ENCODE results near the gene CAMKK2.
"Not testable (repeated sequence)": the region's sequence is repeated elsewhere in the genome, so short reads cannot be mapped to it uniquely, and the experiment has no call there.

The CAMKK2 gene

DNA sequence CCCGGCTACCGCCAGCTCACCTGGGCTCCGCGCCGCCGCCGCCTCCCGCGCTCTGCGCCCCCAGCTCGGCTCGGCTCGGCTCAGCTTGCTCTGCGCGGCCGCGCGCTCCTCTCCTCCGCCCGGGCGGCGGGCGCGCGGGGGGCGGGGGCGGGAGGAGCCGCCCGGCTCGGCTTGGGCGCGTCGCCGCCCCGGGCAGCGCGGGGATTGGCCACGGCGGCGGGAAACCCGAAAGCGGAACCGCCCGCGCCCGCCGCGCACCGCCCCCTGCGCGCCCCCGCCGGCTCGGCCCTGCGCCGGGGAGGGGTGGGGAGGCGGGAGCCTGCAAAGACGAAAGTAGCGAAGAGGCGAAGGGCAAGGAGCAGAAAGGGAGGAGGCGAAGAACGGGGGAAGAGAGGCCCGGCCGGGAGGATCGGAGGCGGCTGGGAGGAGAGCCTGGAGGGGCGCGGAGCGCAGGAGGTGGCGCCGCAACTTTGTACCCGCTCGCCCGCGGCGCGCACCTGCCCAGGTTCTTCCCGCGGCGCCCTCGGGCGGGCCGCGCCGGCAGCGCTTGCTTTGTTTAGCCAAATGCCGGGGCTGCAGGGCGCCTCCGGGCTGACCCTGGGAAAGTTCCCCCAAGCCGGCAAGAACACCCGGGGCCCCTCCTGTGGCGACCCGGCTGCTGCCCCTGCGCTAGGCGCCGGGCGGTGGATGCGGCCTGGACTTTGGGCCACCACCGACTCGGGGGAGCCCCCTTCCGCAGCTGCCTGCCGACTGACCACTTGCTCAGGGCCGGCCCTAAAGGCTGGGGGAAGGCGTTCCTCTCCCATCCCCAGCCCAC lies at the start of gene CAMKK2:
Gene CAMKK2, minus strand, starts transcription at position 92 of the 817 bp plus-strand sequence. CDS start 22,183 bp downstream, outside the sequence.
- DNase-seq (ENCODE audit: low read depth, low spot score): peak; percentile 70

DNA sequence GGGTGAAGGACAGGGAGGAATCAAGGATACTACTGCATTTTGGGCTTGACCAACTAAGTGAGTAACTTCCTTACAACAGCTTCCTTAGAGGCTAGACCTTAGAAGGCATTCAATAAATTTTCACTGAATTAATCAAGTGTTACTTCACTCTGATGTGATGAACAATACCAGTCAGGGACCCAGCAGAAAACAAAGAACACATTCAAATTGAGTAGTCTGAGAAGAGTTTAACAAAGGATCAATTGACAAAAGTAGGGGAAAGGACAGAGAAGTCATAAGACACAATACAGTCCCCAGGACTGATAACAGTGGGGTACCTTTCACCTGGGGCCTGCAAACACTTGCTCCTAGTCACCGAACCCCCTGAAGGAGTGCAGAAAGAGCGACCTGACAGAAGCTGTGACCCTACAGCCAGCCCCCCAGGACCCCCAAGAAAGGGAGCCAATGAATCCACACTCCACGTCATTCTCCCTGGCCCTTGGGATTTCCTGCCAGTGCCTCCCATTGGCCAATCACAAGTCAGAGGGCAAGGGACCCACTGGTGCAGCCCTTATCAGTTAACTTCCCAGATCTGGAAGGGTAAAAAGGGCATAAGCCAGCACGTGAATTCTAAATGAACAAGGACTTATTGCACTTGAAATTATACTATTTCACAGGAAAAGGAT lies 48.8 kb upstream of the CAMKK2 start:
- DNase-seq (ENCODE audit: low read depth, low spot score): no peak

DNA sequence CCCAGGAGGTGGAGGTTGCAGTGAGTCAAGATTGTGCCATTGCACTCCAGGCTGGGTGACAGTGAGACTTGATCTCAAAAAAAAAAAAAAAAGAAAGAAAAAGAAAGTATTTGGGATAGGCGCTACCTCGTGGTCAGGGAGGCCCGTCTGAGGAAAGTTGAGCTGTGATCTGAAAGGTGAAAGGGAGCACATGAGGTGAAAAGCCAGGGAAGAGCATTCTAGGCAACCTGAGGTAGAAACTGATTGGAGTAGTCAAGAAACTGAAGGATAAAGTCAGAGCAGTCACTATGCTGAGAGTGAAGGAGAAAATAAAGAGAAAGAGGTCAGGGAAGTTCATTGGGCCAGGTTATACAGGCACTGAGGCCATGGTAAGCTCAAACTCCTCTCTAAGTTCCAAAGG lies 48.0 kb upstream of the CAMKK2 start:
- no peak for DNase-seq (ENCODE audit: low read depth, low spot score)

DNA sequence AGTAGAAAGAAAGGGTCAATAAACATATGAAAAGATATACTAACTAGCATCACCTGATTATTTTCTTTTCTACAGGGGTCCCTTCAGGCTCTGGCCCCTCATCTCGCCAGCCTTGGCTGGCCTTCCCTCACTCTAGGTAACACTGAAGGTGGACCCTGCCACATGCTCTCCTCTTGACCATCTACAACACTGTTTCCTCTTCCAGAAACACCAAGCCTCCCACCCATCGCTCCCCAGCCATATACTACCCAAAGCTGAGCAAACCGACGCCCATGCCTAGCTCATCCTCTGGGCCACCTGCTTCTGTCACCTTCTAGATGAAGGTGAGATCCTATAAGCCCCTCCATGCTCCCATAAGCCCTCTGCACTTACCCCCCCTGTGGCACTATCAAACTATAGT lies 40.9 kb upstream of the CAMKK2 start:
- DNase-seq (ENCODE audit: low read depth, low spot score): no peak

DNA sequence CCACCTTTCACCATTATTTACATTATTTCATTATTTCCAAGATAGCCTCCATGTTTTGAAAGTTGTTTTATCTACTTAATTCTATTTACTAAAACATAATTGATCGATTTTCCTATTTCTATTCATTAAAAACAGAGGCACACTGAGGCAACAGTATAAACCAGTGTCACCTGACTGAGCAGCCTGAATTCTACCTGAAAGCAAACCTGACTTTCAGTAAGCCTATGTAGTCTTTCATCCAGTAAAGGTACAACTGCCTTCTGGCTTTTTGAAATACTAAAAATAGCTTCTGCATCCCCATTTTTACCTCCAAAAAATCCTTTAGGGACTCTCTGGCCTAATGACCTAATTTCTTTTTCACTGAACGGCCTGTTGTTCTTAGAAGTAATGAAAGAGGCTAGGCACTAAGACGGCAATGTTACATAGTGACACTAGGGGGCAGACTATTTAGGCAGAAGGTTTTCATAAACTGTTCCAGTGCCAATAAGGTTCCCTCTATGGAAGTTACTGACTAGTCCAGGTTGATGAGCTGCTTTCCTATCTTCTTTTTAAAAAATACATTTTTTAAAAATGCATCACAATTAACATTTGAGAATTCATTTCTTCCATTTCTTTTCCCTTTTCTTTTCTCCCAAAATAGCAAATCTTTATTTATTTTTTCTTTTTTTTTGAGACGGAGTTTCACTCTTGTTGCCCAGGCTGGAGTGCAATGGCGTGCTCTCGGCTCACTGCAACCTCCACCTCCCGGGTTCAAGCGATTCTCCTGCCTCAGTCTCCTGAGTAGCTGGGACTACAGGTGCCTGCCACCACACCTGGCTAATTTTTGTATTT lies 38.2 kb upstream of the CAMKK2 start:
- no peak for DNase-seq (ENCODE audit: low read depth, low spot score)

DNA sequence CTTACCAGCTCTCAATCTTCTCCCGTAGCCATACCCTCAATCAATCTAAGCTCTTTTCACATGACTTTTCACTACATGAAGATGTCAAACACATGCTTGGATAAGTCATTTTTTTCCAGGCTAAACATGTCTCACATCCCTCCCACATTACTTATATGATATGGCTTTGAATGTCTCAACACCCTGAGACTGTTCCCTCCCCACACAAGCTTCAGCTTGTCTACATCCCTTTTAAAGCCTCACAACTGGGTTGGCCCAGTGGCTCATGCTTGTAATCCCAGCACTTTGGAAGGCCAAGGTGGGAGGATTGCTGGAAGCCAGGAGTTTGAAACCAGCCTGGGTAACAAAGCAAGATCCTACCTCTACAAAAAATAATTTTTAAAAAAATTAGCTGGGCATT lies 37.2 kb upstream of the CAMKK2 start:
- no peak for DNase-seq (ENCODE audit: low read depth, low spot score)

DNA sequence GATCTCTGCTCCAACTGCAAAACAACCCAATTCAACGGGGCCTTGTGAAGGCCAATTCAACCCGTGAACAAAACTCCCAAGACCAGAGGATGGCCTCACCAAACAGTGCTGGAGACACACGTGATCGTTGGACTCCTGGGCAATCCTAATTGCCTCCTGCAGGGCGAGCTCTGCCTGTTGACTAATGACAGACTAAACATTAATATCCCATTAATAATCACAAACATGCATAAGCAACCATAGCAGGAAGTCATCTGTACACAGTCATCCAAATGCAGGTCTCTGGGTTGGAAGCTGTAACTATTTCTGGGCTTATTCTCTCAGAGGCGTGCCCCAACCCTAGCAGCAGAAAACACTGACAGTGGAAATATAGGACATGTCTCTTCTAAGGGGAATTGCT lies 34.7 kb upstream of the CAMKK2 start:
- DNase-seq (ENCODE audit: low read depth, low spot score): no peak

DNA sequence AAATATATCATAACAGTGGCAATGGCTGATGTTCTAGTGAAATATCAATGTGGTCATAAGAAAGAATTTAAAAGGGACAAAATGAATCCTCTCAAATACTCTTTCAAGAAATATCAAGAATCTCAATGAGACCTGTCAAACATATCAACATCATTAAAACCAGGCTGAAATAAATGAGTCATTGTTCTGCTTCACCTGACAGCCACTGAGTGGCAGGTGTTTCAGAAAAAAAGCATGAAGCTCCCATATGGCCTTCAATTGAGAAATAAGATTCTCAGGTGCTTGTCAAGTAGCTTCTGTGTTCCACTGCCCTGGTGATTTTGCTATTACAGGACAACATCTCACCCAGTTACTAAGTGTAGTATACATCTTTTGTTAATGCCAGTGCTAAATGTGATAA lies 34.2 kb upstream of the CAMKK2 start:
- no peak for DNase-seq (ENCODE audit: low read depth, low spot score)

DNA sequence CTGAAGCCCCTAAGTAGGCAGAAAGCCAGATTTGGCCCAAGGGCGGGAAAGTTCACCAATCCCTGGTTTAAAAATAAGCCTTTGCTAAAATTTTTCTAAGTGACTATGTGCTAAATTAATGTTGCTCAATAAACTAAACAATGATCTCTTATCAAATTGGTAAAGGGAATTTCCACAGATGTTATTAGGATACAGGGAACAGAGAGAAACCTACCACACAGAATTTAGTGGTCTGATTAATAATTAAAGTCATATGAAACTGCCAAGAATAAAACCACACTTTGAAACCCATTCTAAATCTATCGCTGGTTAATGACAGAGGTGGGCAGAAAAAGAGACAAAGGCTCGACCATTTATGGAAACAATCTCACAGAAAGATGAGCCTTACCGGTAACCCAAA lies 33.7 kb upstream of the CAMKK2 start:
- DNase-seq (ENCODE audit: low read depth, low spot score): no peak

DNA sequence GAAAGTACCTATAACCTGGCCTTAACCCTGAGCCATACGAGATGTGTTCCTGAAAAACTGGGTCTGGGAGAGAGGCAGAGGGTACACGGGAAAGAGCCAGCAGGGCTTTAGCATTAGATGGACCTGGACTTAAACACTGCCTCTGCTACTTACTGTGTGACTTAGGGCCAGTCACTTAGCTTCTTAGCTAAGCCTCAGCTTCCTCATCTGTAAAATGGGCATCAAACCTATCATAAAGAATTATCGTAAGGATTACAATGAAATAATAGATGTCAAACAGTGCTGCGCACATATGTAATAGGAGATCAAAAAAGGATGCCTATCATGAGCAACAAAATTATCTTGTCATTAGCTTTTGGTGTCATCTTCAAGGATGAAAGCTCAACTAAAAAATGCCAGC lies 32.1 kb upstream of the CAMKK2 start:
- no peak for DNase-seq (ENCODE audit: low read depth, low spot score)

DNA sequence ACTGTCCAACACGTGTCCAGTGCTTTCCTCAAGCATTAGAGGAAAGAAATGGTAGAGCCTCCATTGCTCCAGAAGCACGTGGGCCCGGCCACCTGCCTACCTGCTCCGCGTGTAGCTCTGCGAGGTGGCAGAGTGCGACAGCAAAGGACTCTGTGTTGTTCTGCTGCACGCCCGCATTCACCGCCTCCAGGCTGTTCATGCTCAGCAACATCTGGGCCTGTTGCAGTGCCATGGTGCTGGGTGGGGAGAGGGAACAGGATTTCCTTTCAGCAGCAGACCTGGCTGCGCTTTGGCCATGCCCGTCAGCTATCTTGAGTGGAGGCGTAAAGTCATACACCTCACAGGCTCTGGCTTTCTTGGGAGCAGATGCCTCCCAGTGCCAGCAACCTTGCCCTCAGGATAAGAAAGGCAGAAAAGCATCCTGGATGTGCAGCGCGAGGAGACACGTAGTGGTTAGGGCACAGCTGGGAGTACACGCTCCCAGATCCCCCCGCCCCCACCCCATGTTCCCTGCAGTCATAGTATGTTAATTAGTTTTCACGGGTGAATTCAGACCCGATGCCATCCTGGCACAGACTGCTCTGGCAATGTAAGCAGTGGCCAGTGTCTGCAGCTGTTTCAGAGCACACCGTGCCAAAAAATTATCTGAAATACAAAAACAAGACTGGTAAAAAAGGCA lies 30.6 kb upstream of the CAMKK2 start:
- DNase-seq (ENCODE audit: low read depth, low spot score): no peak

DNA sequence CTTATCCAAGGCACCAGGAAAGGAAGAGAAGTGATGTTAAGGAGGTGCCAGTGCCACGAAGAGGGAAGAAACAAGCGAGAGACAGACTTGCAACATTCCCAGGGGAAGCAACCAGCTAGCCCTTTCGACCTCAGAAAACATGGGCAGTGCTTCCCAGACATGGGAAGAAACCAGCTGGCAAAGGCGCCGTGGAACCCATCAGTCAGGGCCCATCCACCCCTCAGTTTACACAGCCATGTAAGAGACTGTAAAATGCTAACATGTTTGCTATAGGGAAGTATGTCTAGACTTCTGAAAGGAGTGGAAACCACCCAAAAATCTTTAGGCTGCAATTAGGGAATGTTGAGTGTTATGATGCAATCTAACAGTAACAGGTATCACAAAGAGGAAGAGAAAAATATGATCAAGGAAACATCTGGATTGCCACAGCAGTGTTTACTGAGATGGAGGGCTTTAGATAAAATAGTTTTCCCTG lies 29.4 kb upstream of the CAMKK2 start:
- no peak for DNase-seq (ENCODE audit: low read depth, low spot score)

DNA sequence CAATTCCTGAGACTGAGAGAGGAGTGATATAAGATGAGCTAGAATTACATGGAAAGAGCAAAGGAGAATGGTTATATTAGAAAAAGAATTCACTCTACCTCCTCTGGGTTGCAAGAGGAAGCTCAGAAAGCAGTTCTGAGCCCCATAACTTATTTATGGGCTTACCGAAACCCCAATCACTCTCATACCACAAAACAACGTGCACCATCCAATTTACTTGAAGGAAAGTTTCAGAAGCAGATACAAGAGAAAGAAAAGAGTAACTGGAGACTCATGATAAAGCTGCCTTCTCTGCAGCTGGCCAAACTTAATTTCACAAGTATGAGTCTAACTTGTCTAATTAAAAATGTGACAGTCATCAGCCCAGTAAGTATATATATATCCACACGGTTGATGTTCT lies 27.4 kb upstream of the CAMKK2 start:
- DNase-seq (ENCODE audit: low read depth, low spot score): no peak

DNA sequence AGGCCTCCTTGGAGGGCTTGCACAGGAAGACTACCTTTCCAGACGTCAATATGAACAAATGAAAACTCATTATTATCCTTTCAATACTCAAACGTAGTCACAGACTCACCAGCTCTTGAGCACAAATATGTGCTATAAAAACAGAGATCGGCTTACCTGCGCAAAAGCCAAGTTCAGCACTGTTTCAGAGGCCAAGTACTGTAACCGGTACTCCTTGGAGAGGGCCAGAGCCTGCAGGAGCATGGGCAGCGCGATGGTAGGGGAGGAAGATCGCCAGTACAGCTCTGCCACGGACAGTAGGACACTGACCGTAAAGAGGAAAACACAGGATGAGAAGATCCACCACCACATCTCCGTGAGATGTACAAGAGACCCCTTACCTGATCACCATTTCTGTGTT lies 21.6 kb upstream of the CAMKK2 start:
- DNase-seq (ENCODE audit: low read depth, low spot score): no peak

DNA sequence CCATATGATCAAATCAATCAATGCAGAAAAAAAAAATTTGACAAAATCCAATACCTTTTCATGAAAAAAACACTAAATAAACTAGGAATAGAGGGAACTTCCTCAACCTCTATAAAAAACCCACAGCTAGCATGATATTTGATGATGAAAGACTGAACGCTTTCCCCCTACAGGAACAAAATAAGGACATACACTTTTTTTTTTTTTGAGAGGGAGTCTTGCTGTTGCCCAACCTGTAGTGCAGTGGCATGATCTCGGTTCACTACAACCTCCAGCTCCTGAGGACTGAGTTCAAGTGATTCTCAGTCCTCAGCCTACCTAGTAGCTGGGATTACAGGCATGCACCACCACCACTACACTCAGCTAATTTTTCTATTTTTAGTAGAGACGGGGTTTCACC lies 17.9 kb upstream of the CAMKK2 start:
- no peak for DNase-seq (ENCODE audit: low read depth, low spot score)

DNA sequence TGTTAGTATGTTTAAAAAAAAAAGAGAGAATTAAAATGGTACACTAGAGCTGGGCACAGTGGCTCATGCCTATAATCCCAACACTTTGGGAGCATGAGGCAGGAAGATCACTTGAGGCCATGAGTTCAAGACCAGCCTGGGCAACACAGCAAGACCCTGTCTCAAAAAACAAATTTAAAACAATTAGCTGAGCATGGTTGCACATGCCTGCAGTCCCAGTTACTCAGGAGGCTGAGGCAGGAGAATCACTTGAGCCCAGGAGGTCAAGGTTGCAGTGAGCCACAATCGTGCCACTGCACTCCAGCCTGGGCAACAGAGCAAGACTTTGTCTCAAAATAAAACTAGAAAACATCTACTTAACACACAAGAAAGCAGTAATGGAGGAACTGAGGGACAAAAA lies 13.7 kb upstream of the CAMKK2 start:
- not testable (repeated sequence) for DNase-seq (ENCODE audit: low read depth, low spot score)

DNA sequence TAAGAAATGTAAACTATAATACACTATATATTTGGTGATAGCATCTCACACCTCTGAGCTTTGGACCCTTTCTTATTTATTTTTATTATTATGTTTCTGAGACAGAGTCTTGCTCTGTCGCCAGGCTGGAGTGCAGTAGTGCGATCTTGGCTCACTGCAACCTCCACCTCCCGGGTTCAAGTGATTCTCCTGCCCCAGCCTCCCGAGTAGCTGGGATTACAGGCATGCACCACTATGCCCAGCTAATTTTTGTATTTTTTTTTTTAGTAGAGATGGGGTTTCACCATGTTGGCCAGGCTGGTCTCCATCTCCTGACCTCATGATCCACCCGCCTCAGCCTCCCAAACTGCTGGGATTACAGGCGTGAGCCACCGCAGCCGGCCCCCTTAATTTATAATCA lies 10.9 kb upstream of the CAMKK2 start:
- DNase-seq (ENCODE audit: low read depth, low spot score): not testable (repeated sequence)

DNA sequence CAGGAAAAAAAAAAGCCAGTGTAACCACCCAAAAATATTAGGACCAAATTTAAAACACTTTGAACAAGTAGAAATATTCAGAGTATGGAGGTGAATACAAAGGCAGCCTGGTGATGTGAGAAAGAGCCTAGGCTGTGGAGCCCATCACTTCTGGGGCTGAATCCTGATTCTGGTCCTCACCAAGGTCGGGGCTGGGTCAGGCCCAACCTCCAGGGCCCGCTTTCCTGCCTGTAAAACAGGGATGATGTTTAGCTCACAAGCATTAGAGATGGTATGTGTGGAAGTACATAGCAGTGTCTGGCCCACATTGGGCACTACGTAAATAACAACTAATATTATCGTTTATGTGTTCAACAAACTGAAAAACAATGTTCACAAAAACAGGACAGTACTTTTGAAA lies 7.8 kb upstream of the CAMKK2 start:
- no peak for DNase-seq (ENCODE audit: low read depth, low spot score)

DNA sequence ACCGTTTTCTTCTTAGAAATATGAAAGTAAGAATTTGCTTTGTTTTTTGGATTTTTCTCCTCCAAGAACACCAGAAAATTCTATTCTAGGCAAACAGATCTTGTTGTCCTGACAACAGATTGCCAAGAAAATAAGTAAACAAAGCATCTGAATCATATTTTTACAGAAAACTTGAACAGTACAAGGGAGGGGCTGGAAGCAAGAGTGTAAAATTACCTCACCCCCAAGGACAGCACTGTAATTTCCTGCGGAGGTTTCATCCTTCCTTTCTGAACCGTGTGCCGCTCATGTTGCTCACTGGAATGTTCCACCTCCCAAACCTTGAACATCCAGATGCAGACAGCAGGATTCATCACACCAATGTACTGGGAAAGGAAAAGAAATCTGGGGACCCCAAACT lies 5.4 kb upstream of the CAMKK2 start:
- no peak for DNase-seq (ENCODE audit: low read depth, low spot score)

DNA sequence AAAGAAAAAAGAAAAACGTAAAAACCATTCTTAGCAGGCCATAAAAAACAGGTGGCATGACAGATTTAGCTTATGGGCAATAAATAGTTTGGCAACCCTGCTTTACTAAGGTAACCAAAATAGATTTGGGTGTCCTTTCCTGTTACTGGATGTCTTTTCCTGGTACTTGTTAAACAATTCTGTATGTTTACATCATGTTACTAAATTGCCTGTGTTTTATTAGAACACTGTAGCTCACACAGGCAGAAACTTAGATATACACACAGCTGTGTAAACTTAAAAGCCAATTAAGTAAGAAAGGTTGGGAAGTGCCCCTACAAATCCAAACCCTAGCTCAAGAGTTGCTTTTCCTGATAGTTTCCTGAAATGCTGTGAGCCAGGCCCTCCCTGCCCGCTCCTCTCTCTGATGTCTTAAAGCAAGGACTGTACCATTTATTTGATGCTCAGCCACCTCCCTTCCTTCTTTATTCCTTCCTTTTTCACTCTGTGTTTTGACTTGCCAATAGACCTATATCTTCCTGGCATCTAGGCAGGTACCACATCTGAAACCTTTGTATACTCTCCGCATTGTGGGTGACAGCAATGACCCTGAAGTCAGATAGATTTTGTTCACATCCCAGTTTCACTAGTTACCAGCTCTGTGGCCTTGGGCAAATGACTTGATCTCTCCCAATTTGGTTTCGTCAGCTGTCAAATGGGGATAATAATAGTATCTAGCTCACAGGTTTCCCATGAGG lies 3.7 kb upstream of the CAMKK2 start:
- no peak for DNase-seq (ENCODE audit: low read depth, low spot score)

DNA sequence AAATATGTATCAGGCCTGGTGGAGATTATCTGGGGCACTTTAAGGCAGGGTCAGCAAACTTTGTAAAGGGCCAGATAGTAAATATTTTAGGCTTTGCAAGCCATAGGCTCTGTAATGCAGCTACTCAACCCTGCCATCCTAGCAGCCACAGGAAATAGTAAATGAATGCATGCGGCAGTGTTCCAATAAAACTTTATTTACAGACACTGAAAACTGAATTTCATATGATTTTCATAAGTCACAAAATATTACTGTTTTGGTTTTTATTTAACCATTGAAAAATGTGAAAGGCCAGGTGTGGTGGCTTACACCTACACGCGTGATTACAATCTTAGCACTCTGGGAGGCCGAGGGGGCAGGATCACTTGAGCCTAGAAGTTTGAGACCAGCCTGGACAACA lies 3.2 kb upstream of the CAMKK2 start:
- DNase-seq (ENCODE audit: low read depth, low spot score): no peak
